Left ventricle myocardium inferior (tissue), 1 donor: Measurements from ENCODE around the gene SEC14L5. TPM values are rescaled to one million over a fixed set of nuclear protein-coding genes. Genes with fewer than 3 reads are reported as not detected.
"Not testable (repeated sequence)": the region's sequence is repeated elsewhere in the genome, so short reads cannot be mapped to it uniquely, and the experiment has no call there.

Source experiments
- DNase-seq: peaks from one replicate; pipeline ENCODE4 v3.0.0-alpha.2; 2020
- H3K27ac ChIP-seq: fragments of 200-600 bp; replicated peaks from 2 replicates; pipeline ENCODE4 v1.8.0; 2021
- H3K27me3 ChIP-seq: fragments of 200-600 bp; 2 replicates; pipeline ENCODE4 v1.8.0; 2021; ENCODE audit warnings: low read depth
- H3K36me3 ChIP-seq: fragments of 200-600 bp; 2 replicates; pipeline ENCODE4 v1.8.0; 2021
- H3K4me1 ChIP-seq: fragments of 200-600 bp; 2 replicates; pipeline ENCODE4 v1.8.0; 2021
- H3K4me3 ChIP-seq: fragments of 200-600 bp; 2 replicates; pipeline ENCODE4 v1.8.0; 2021; ENCODE audit warnings: mild to moderate bottlenecking, moderate library complexity
- H3K9me3 ChIP-seq: fragments of 200-600 bp; replicated peaks from 2 replicates; pipeline ENCODE4 v1.8.0; 2021
- CTCF ChIP-seq: fragments of 200-600 bp; IDR thresholded peaks from 2 replicates; pipeline ENCODE4 v1.8.0; 2021; ENCODE audit warnings: antibody characterized with exemption, mild to moderate bottlenecking, borderline replicate concordance
- intact Hi-C: fragments of 100-400 bp; cut with micrococcal nuclease; formaldehyde crosslinking; loops from one replicate; pipeline ENCODE4 v1.11.0; 2022
- total RNA-seq: library from RNA; stranded (reverse); fragmentation: NEBNext Ultra II Directional; extraction: Animal tissue kit (Norgen Biotek cat#: 25700); gene quantifications from one replicate; pipeline ENCODE4 v1.2.1, GENCODE V29; 2021
- donor health status: DM: no; HTN: yes; CAD: no; lungs with severe emphysema.

Gene SEC14L5
- total RNA-seq, 1 donor from 2014 or later, result 15.5 TPM

- H3K27ac ChIP-seq, result no peak overlapping the region
- TF ChIP-seq CTCF, result no peak
- peak overlapping the region; percentile 71 for H3K4me3 ChIP-seq
- H3K27me3 ChIP-seq, result no peaks in the 10 kb centered on the region
- no peaks in the 10 kb centered on the region for H3K9me3 ChIP-seq
- intact Hi-C loops, result no loop called here
- no peaks in the 10 kb centered on the region for H3K36me3 ChIP-seq
- no peak for DNase-seq
- peaks cover 18% of the 10 kb centered on the region for H3K4me1 ChIP-seq
Measured at GRCh38 chr16:4958510-4959438, 644 bp downstream of the SEC14L5 start.

- H3K27me3 ChIP-seq, result no peaks in the 10 kb centered on the region
- TF ChIP-seq CTCF, result no peak
- intact Hi-C loops, result no loop called here
- no peak overlapping the region for H3K27ac ChIP-seq
- no peaks in the 10 kb centered on the region for H3K9me3 ChIP-seq
- no peaks in the 10 kb centered on the region for H3K36me3 ChIP-seq
- H3K4me3 ChIP-seq, result no peak overlapping the region
- H3K4me1 ChIP-seq, result peaks cover 18% of the 10 kb centered on the region
- no peak for DNase-seq
Measured at GRCh38 chr16:4960579-4960978, 2.4 kb downstream of the SEC14L5 start.

- Histone ChIP-seq H3K36me3 (no peaks in the 10 kb centered on the region), H3K27ac (no peak overlapping the region), H3K9me3 (no peaks in the 10 kb centered on the region), H3K27me3 (no peaks in the 10 kb centered on the region), H3K4me3 (no peak overlapping the region), H3K4me1 (peaks cover 12% of the 10 kb centered on the region)
- TF ChIP-seq CTCF, result no peak
- intact Hi-C loops, result no loop called here
- no peak for DNase-seq
Measured at GRCh38 chr16:4962716-4963115, 4.6 kb downstream of the SEC14L5 start.

- DNase-seq, H3K9me3 ChIP-seq, H3K4me3 ChIP-seq, H3K27me3 ChIP-seq, H3K27ac ChIP-seq, intact Hi-C loops, H3K36me3 ChIP-seq, H3K4me1 ChIP-seq: not testable (repeated sequence)
Measured at GRCh38 chr16:4963527-4963926, 5.4 kb downstream of the SEC14L5 start.

- Histone ChIP-seq H3K27me3 (no peaks in the 10 kb centered on the region), H3K27ac (no peak overlapping the region), H3K4me1 (peaks cover 5% of the 10 kb centered on the region), H3K4me3 (no peak overlapping the region), H3K36me3 (no peaks in the 10 kb centered on the region), H3K9me3 (no peaks in the 10 kb centered on the region)
- intact Hi-C loops, result no loop called here
- DNase-seq, result no peak
- TF ChIP-seq CTCF, result no peak
Measured at GRCh38 chr16:4966736-4967453, 8.8 kb downstream of the SEC14L5 start.

GRCh38 chr16:4968278-4968677 is 10.1 kb downstream of the SEC14L5 start:
- intact Hi-C loops, H3K27me3 ChIP-seq, DNase-seq, H3K36me3 ChIP-seq, H3K9me3 ChIP-seq, H3K4me3 ChIP-seq, H3K4me1 ChIP-seq: not testable (repeated sequence)
- peak overlapping the region; percentile 23 for H3K27ac ChIP-seq
